SK-N-MC (cell line): ENCODE measurements around the gene APMAP.

Experiments used
- DNase-seq: peaks from one replicate; pipeline ENCODE4 v3.0.0-alpha.2; 2011; ENCODE audit warnings: low read depth, low spot score
- H3K27ac ChIP-seq: fragments of 200-600 bp; sonication (generic); 2 replicates; pipeline ENCODE4 v1.5.1; 2016; ENCODE audit warnings: mixed run types
- H3K36me3 ChIP-seq: fragments of 200-600 bp; sonication (generic); 2 replicates; pipeline ENCODE4 v1.6.1; 2017; ENCODE audit warnings: antibody characterized with exemption, low read length, mixed read lengths; ENCODE audit not compliant: insufficient read depth
- H3K4me3 ChIP-seq: fragments of 200-600 bp; sonication (generic); 2 replicates; pipeline ENCODE4 v1.5.1; 2016
- H3K9ac ChIP-seq: fragments of 200-600 bp; sonication (generic); 2 replicates; pipeline ENCODE4 v1.8.0; 2017; ENCODE audit warnings: mixed run types, mixed read lengths; ENCODE audit not compliant: insufficient read length
- H3K9me3 ChIP-seq: fragments of 200-600 bp; sonication (generic); 2 replicates; pipeline ENCODE4 v1.6.1; 2017; ENCODE audit warnings: low read depth, mild to moderate bottlenecking, antibody characterized with exemption, low read length, moderate library complexity, mixed read lengths
- EZH2 ChIP-seq: fragments of 200-600 bp; sonication (generic); IDR thresholded peaks from one replicate; pipeline ENCODE4 v1.6.1; 2017; ENCODE audit warnings: antibody characterized with exemption
- FOXP2 ChIP-seq: optimal IDR thresholded peaks from 2 replicates; pipeline ENCODE3; 2011; ENCODE audit warnings: mild to moderate bottlenecking, moderate library complexity; ENCODE audit not compliant: insufficient read depth; ENCODE audit errors: extremely low read length, control extremely low read depth
- POLR2AphosphoS5 ChIP-seq: IDR thresholded peaks from 2 replicates; pipeline ENCODE4 v1.6.1; 2012; ENCODE audit warnings: mild to moderate bottlenecking, low read depth, low read length, borderline replicate concordance

The APMAP gene

GRCh38 chr20:25012616-25013189 is 20.2 kb upstream of the APMAP start:
- no peaks in the 10 kb centered on the region for H3K9me3 ChIP-seq
- H3K36me3 ChIP-seq, result no peaks in the 10 kb centered on the region
- no peak for DNase-seq
- no peak overlapping the region for H3K4me3 ChIP-seq
- no peak for TF ChIP-seq FOXP2
- no peak for TF ChIP-seq EZH2
- TF ChIP-seq POLR2AphosphoS5, result no peak
- no peak overlapping the region for H3K9ac ChIP-seq
- H3K27ac ChIP-seq, result no peak overlapping the region

- Histone ChIP-seq H3K9me3 (no peaks in the 10 kb centered on the region), H3K36me3 (no peaks in the 10 kb centered on the region), H3K9ac (no peak overlapping the region), H3K27ac (no peak overlapping the region), H3K4me3 (no peak overlapping the region)
- no peak for DNase-seq
- TF ChIP-seq EZH2 (no peak), FOXP2 (no peak), POLR2AphosphoS5 (no peak)
These were observed 19.3 kb upstream of the APMAP start for GRCh38 chr20:25011831-25012241.

GRCh38 chr20:25011261-25011660 is 18.7 kb upstream of the APMAP start:
- H3K27ac ChIP-seq, result no peak overlapping the region
- no peak overlapping the region for H3K4me3 ChIP-seq
- no peaks in the 10 kb centered on the region for H3K9me3 ChIP-seq
- H3K9ac ChIP-seq, result no peak overlapping the region
- DNase-seq, result no peak
- TF ChIP-seq EZH2 (no peak), FOXP2 (no peak), POLR2AphosphoS5 (no peak)
- no peaks in the 10 kb centered on the region for H3K36me3 ChIP-seq

GRCh38 chr20:25009218-25010145 is 16.9 kb upstream of the APMAP start:
- no peak overlapping the region for H3K4me3 ChIP-seq
- no peak overlapping the region for H3K27ac ChIP-seq
- no peak for DNase-seq
- no peak for TF ChIP-seq POLR2AphosphoS5
- TF ChIP-seq FOXP2, result no peak
- no peak for TF ChIP-seq EZH2
- H3K36me3 ChIP-seq, result no peaks in the 10 kb centered on the region
- H3K9ac ChIP-seq, result no peak overlapping the region
- no peaks in the 10 kb centered on the region for H3K9me3 ChIP-seq

- no peak overlapping the region for H3K27ac ChIP-seq
- DNase-seq, result no peak
- no peak overlapping the region for H3K4me3 ChIP-seq
- no peaks in the 10 kb centered on the region for H3K9me3 ChIP-seq
- no peaks in the 10 kb centered on the region for H3K36me3 ChIP-seq
- TF ChIP-seq POLR2AphosphoS5, result no peak
- no peak overlapping the region for H3K9ac ChIP-seq
These were observed 16.1 kb upstream of the APMAP start for GRCh38 chr20:25008388-25009217.

- no peak overlapping the region for H3K4me3 ChIP-seq
- H3K9ac ChIP-seq, result no peak overlapping the region
- no peak for DNase-seq
- H3K27ac ChIP-seq, result no peak overlapping the region
- TF ChIP-seq FOXP2, result no peak
- TF ChIP-seq EZH2, result no peak
- TF ChIP-seq POLR2AphosphoS5, result no peak
- no peaks in the 10 kb centered on the region for H3K9me3 ChIP-seq
- H3K36me3 ChIP-seq, result no peaks in the 10 kb centered on the region
These were observed 15.1 kb upstream of the APMAP start for GRCh38 chr20:25007491-25008305.

GRCh38 chr20:25006431-25007167 is 14.0 kb upstream of the APMAP start:
- no peak for TF ChIP-seq POLR2AphosphoS5
- TF ChIP-seq FOXP2, result no peak
- H3K4me3 ChIP-seq, result no peak overlapping the region
- H3K9ac ChIP-seq, result no peak overlapping the region
- H3K36me3 ChIP-seq, result no peaks in the 10 kb centered on the region
- DNase-seq, result no peak
- no peak overlapping the region for H3K27ac ChIP-seq
- no peaks in the 10 kb centered on the region for H3K9me3 ChIP-seq
